IMR-90 (cell line): Measurements from ENCODE around the gene WSB1.

Source experiments
- BHLHE40 ChIP-seq: fragments of 150-350 bp; IDR thresholded peaks from 2 replicates; pipeline ENCODE4 v1.6.1; 2016; ENCODE audit warnings: mild to moderate bottlenecking, low read depth, low read length
- CEBPB ChIP-seq: IDR thresholded peaks from 2 replicates; pipeline ENCODE4 v1.6.1; 2012; ENCODE audit warnings: low read depth, low read length, improper control_type of control experiment
- CTCF ChIP-seq: conservative IDR thresholded peaks from 2 replicates; pipeline ENCODE4 v1.5.1; 2012; ENCODE audit warnings: mild to moderate bottlenecking, low read depth, low read length, improper control_type of control experiment
- ELK1 ChIP-seq: fragments of 150-350 bp; IDR thresholded peaks from 2 replicates; pipeline ENCODE4 v1.6.1; 2016; ENCODE audit warnings: low read depth, mild to moderate bottlenecking, low read length, moderate library complexity, borderline replicate concordance
- FOS ChIP-seq: fragments of 150-350 bp; IDR thresholded peaks from 2 replicates; pipeline ENCODE4 v1.6.1; 2016; ENCODE audit warnings: low read depth, low read length
- MAFK ChIP-seq: IDR thresholded peaks from 2 replicates; pipeline ENCODE4 v1.6.1; 2012; ENCODE audit warnings: low read depth, low read length, improper control_type of control experiment
- MAZ ChIP-seq: IDR thresholded peaks from 2 replicates; pipeline ENCODE4 v1.6.1; 2012; ENCODE audit warnings: low read depth, mild to moderate bottlenecking, low read length, improper control_type of control experiment, moderate library complexity, borderline replicate concordance
- MXI1 ChIP-seq: IDR thresholded peaks from 2 replicates; pipeline ENCODE4 v1.6.1; 2012; ENCODE audit warnings: low read depth, mild to moderate bottlenecking, low read length, moderate library complexity, borderline replicate concordance
- NFE2L2 ChIP-seq: fragments of 150-350 bp; IDR thresholded peaks from 2 replicates; pipeline ENCODE4 v1.6.1; 2016; ENCODE audit warnings: low read depth, mild to moderate bottlenecking, low read length
- POLR2A ChIP-seq: IDR thresholded peaks from 2 replicates; pipeline ENCODE4 v1.6.1; 2012; ENCODE audit warnings: mild to moderate bottlenecking, low read depth, low read length
- RAD21 ChIP-seq: IDR thresholded peaks from 2 replicates; pipeline ENCODE4 v1.6.1; 2012; ENCODE audit warnings: low read length, improper control_type of control experiment
- RFX5 ChIP-seq: IDR thresholded peaks from 2 replicates; pipeline ENCODE4 v1.8.0; 2012; ENCODE audit warnings: low read depth, mild to moderate bottlenecking, low read length, moderate library complexity
- SMC3 ChIP-seq: fragments of 150-350 bp; IDR thresholded peaks from 2 replicates; pipeline ENCODE4 v1.6.1; 2016; ENCODE audit warnings: low read depth, mild to moderate bottlenecking, antibody characterized with exemption, low read length, moderate library complexity
- USF2 ChIP-seq: fragments of 150-350 bp; IDR thresholded peaks from 2 replicates; pipeline ENCODE4 v1.6.1; 2017; ENCODE audit warnings: mild to moderate bottlenecking, antibody characterized with exemption, low read length, low read depth

GRCh38 chr17:27338536-27338985, 44.6 kb downstream of the WSB1 start:
- TF ChIP-seq POLR2A (no peak), MXI1 (no peak), CTCF (no peak), MAFK (no peak), RFX5 (no peak), CEBPB (no peak), FOS (no peak), MAZ (no peak), SMC3 (no peak), RAD21 (no peak), USF2 (no peak), NFE2L2 (no peak), ELK1 (no peak), BHLHE40 (no peak)
